Adrenal gland (tissue), 5 donors: ENCODE data around the gene PTPRN2.

Experiments
- POLR2A ChIP-seq, 2 donors: fragments of 450-650 bp; IDR thresholded peaks; one replicate each; pipeline ENCODE4 v1.6.1; 2017; ENCODE audit warnings: antibody characterized with exemption in 2 of 2, mild to moderate bottlenecking in 2 of 2, moderate library complexity in 1 of 2
- TF ChIP-seq, protein P1 (sequence below), 6 experiments: fragments of 450-650 bp in 4 of 6; fragments of 200-600 bp in 2 of 6; sonication (generic) in 1 of 6; IDR thresholded peaks; 1 replicate in 5 of 6; 2 replicates in 1 of 6; pipeline versions ENCODE4 v1.5.1 to v1.8.0; 2016 to 2021; ENCODE audit warnings: antibody characterized with exemption in 6 of 6, mild to moderate bottlenecking in 2 of 6, moderate library complexity in 1 of 6
- donor health status: DM: no; HTN: no; CAD: no.

GRCh38 chr7:158082761-158083160 lies 504.9 kb downstream of the PTPRN2 start:
- TF ChIP-seq, protein P1, sequence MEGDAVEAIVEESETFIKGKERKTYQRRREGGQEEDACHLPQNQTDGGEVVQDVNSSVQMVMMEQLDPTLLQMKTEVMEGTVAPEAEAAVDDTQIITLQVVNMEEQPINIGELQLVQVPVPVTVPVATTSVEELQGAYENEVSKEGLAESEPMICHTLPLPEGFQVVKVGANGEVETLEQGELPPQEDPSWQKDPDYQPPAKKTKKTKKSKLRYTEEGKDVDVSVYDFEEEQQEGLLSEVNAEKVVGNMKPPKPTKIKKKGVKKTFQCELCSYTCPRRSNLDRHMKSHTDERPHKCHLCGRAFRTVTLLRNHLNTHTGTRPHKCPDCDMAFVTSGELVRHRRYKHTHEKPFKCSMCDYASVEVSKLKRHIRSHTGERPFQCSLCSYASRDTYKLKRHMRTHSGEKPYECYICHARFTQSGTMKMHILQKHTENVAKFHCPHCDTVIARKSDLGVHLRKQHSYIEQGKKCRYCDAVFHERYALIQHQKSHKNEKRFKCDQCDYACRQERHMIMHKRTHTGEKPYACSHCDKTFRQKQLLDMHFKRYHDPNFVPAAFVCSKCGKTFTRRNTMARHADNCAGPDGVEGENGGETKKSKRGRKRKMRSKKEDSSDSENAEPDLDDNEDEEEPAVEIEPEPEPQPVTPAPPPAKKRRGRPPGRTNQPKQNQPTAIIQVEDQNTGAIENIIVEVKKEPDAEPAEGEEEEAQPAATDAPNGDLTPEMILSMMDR (IDR thresholded peaks at IDR 0.05): no peak
- no peak for TF ChIP-seq POLR2A (IDR thresholded peaks at IDR 0.05)
